Measurements from ENCODE around the gene OR5K2.

DNA sequence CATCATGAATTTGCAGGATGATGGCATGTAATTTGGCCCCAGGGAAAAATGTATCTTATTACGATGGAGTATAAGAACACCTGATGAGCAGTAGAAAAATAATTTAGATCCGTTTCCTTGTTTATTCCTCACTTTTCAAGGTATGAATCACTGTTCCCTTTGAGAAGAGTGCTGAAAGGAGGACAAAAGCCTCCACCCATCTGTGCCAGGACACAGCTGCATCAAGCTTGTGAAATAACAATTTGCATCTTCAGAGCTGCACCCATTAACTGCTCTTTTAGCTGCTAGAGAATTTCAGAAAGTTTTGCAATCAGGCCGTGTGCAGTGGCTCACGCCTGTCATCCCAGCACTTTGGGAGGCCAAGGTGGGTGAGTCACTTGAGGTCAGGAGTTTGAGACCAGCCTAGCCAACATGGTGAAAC is 15.6 kb downstream of the OR5K2 start:
- TF ChIP-seq, protein P1, sequence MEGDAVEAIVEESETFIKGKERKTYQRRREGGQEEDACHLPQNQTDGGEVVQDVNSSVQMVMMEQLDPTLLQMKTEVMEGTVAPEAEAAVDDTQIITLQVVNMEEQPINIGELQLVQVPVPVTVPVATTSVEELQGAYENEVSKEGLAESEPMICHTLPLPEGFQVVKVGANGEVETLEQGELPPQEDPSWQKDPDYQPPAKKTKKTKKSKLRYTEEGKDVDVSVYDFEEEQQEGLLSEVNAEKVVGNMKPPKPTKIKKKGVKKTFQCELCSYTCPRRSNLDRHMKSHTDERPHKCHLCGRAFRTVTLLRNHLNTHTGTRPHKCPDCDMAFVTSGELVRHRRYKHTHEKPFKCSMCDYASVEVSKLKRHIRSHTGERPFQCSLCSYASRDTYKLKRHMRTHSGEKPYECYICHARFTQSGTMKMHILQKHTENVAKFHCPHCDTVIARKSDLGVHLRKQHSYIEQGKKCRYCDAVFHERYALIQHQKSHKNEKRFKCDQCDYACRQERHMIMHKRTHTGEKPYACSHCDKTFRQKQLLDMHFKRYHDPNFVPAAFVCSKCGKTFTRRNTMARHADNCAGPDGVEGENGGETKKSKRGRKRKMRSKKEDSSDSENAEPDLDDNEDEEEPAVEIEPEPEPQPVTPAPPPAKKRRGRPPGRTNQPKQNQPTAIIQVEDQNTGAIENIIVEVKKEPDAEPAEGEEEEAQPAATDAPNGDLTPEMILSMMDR (conservative IDR thresholded peaks at IDR 0.05; ENCODE audit: low read depth, low read length): no peak
- TF ChIP-seq, protein P2, sequence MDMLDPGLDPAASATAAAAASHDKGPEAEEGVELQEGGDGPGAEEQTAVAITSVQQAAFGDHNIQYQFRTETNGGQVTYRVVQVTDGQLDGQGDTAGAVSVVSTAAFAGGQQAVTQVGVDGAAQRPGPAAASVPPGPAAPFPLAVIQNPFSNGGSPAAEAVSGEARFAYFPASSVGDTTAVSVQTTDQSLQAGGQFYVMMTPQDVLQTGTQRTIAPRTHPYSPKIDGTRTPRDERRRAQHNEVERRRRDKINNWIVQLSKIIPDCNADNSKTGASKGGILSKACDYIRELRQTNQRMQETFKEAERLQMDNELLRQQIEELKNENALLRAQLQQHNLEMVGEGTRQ (IDR thresholded peaks at IDR 0.05; ENCODE audit: low read depth, low read length): no peak
- TF ChIP-seq SMC3 (IDR thresholded peaks at IDR 0.05; ENCODE audit: low read depth, low read length): no peak
